Heart left ventricle (tissue), 16 donors: ENCODE data around the gene FOXE3. TPM values are rescaled to one million over a fixed set of nuclear protein-coding genes. Genes with fewer than 3 reads are reported as not detected.

Source experiments
- ATAC-seq, 4 donors: fragments of 200-7000 bp; cut with Tn5 transposase; one replicate each; pipeline ENCODE4 v1.9.1; 2020 to 2022; ENCODE audit warnings: moderate library complexity in 4 of 4, mild to moderate bottlenecking in 3 of 4, moderate number of reproducible peaks in 1 of 4
- DNase-seq, 5 donors: peaks; one replicate each; pipeline ENCODE4 v3.0.0-alpha.2; 2020
- H3K27ac ChIP-seq, 12 donors: fragments of 200-600 bp; sonication (generic) in 4 of 12; one replicate each; pipeline versions ENCODE4 v1.5.0 to v1.8.0; 2016 to 2022; ENCODE audit warnings: mild to moderate bottlenecking in 2 of 12
- H3K27me3 ChIP-seq, 9 donors: fragments of 200-600 bp; sonication (generic) in 2 of 9; one replicate each; pipeline versions ENCODE4 v1.5.1 to v1.8.0; 2016 to 2022; ENCODE audit warnings: mild to moderate bottlenecking in 3 of 9
- H3K36me3 ChIP-seq, 9 donors: fragments of 200-600 bp; sonication (generic) in 2 of 9; one replicate each; pipeline versions ENCODE4 v1.5.0 to v1.8.0; 2018 to 2022; ENCODE audit warnings: mild to moderate bottlenecking in 2 of 9
- H3K4me1 ChIP-seq, 12 donors: fragments of 200-600 bp; sonication (generic) in 4 of 12; one replicate each; pipeline versions ENCODE4 v1.5.0 to v1.8.0; 2016 to 2022; ENCODE audit warnings: mild to moderate bottlenecking in 3 of 12
- H3K4me3 ChIP-seq, 12 donors: fragments of 200-600 bp; sonication (generic) in 4 of 12; one replicate each; pipeline versions ENCODE4 v1.5.0 to v1.8.0; 2017 to 2022; ENCODE audit warnings: mild to moderate bottlenecking in 9 of 12, moderate library complexity in 4 of 12
- H3K9me3 ChIP-seq, 12 donors: fragments of 200-600 bp; sonication (generic) in 4 of 12; one replicate each; pipeline versions ENCODE4 v1.5.0 to v1.8.0; 2016 to 2022; ENCODE audit warnings: mild to moderate bottlenecking in 1 of 12
- POLR2A ChIP-seq, 2 donors: fragments of 450-650 bp; IDR thresholded peaks; one replicate each; pipeline ENCODE4 v1.6.1; 2017; ENCODE audit warnings: antibody characterized with exemption in 2 of 2, mild to moderate bottlenecking in 2 of 2, moderate library complexity in 2 of 2
- WGBS, 4 donors: extraction: QIAGEN DNeasy Blood & Tissue Kit in 2 of 4; methylation state at CpG; one replicate each; pipeline versions ENCODE4 v1.1.5 to v1.1.7; 2013 to 2018; 5-methylcytosine and 5-hydroxymethylcytosine counted together
- intact Hi-C, 10 donors: fragments of 100-400 bp; cut with DNase I; formaldehyde crosslinking; loops; one replicate each; pipeline versions ENCODE4 v1.11.1 to v1.14.2; 2022
- polyA plus RNA-seq, 2 donors: library from polyadenylated mRNA; stranded (reverse); fragments of 200-250 nt; gene quantifications; one replicate each; pipeline ENCODE4 v1.2.3, GENCODE V29; 2013
- total RNA-seq, 9 donors: library from RNA; depleted of rRNA in 2 of 9; stranded (reverse); fragments of >200 nt in 2 of 9; fragmentation: NEBNext Ultra II Directional in 3 of 9; extraction: Animal tissue kit (Norgen Biotek cat#: 25700) in 3 of 9; gene quantifications; one replicate each; pipeline versions ENCODE4 v1.1.0 to v1.2.4, GENCODE V29; 2016 to 2023
- TF ChIP-seq, protein P1 (sequence below), 12 donors: fragments of 200-600 bp; sonication (generic) in 4 of 12; IDR thresholded peaks; one replicate each; pipeline versions ENCODE4 v1.5.0 to v1.8.0; 2018 to 2022; ENCODE audit warnings: antibody characterized with exemption in 12 of 12, mild to moderate bottlenecking in 5 of 12
- donor health status: ischemic (EF 13 %, LVEDD 7.1; RV severe dilation, severe dysfunction).
- donor health status: healthy with polysubstance abuse.
- donor health status: DM: no; HTN: yes; CAD: no.
- donor health status: DM: no; HTN: no; CAD: no.
- donor health status: ischemic (EF 25% LVEDD 6.9; RV normal size, moderate dysfunction).
- donor health status: ischemic (EF 25% LVEDD 5.7; RV mildly dilated, moderate dysfunction).
- donor health status: healthy.
- donor health status: DM: yes; HTN: yes; CAD: no.
- donor health status: ischemic (EF 35%, LVEDD 5.7; RV mildly dilated, moderate dysfunction).
- donor health status: nonischemic (EF 11% LVEDD 7.7; RV severe dilation, severe dysfunction).
- donor health status: DM: yes; HTN: yes; CAD: no.
- donor health status: PGD.
- donor health status: ischemic (EF 29% LVEDD 5.4; RV normal size, mild dysfunction).
- donor health status: nonischemic (EF 23%, LVEDD 6.1; RV moderate dilation, normal function).

The FOXE3 gene
- total and polyA plus RNA-seq, 11 donors: not detected

- Histone ChIP-seq H3K36me3 (no peaks in the 10 kb centered on the region), H3K27ac (no peak overlapping the region), H3K4me3 (no peak overlapping the region), H3K9me3 (no peaks in the 10 kb centered on the region), H3K4me1 (no peaks in the 10 kb centered on the region), H3K27me3 (peaks cover 0 to 40% (median under 1%) of the 10 kb centered on the region in 9 donors)
- TF ChIP-seq, protein P1, sequence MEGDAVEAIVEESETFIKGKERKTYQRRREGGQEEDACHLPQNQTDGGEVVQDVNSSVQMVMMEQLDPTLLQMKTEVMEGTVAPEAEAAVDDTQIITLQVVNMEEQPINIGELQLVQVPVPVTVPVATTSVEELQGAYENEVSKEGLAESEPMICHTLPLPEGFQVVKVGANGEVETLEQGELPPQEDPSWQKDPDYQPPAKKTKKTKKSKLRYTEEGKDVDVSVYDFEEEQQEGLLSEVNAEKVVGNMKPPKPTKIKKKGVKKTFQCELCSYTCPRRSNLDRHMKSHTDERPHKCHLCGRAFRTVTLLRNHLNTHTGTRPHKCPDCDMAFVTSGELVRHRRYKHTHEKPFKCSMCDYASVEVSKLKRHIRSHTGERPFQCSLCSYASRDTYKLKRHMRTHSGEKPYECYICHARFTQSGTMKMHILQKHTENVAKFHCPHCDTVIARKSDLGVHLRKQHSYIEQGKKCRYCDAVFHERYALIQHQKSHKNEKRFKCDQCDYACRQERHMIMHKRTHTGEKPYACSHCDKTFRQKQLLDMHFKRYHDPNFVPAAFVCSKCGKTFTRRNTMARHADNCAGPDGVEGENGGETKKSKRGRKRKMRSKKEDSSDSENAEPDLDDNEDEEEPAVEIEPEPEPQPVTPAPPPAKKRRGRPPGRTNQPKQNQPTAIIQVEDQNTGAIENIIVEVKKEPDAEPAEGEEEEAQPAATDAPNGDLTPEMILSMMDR (IDR thresholded peaks at IDR 0.05): no peak
- no peak for TF ChIP-seq POLR2A (IDR thresholded peaks at IDR 0.05)
- 78 to 96% (median 95%) methylated on average over 6 of the region's 6 CpGs for WGBS, 4 donors
- intact Hi-C loops: no loop called here
- DNase-seq (no peak), ATAC-seq (no peak)
Measured at GRCh38 chr1:47396671-47397196, 19.4 kb upstream of the FOXE3 start.

- Histone ChIP-seq H3K4me1 (no peaks in the 10 kb centered on the region), H3K4me3 (no peak overlapping the region), H3K27me3 (peaks cover 0 to 50% (median 7%) of the 10 kb centered on the region in 9 donors), H3K36me3 (no peaks in the 10 kb centered on the region), H3K27ac (no peak overlapping the region), H3K9me3 (no peaks in the 10 kb centered on the region)
- intact Hi-C loops: no loop called here
- no peak for TF ChIP-seq POLR2A (IDR thresholded peaks at IDR 0.05)
- TF ChIP-seq, protein P1 (IDR thresholded peaks at IDR 0.05): no peak
- no peak for DNase-seq
- no peak for ATAC-seq
- WGBS, 4 donors: 87 to 98% (median 94%) methylated on average over 4 of the region's 4 CpGs
Measured at GRCh38 chr1:47399138-47399845, 16.8 kb upstream of the FOXE3 start.

DNA sequence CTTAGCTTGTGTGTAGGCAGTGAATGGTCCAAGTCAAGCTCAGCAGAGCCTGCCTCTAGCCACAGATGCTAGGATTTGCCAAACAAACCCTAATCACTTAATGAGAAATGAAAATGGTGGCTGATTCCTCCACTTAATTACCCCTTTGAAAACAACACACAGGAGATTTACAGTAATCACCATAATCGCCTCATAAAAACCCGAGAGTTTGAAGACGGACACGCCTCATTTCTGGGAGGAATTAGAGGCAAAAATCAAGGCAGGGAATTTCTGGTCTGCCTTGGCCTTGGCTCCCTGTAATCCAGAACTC lies 16.3 kb upstream of the FOXE3 start:
- no peak for ATAC-seq
- Histone ChIP-seq H3K4me3 (no peak overlapping the region), H3K4me1 (no peaks in the 10 kb centered on the region), H3K36me3 (no peaks in the 10 kb centered on the region), H3K27ac (no peak overlapping the region), H3K9me3 (no peaks in the 10 kb centered on the region), H3K27me3 (peaks cover 0 to 51% (median 7%) of the 10 kb centered on the region in 9 donors)
- no peak for DNase-seq
- intact Hi-C loops: no loop called here
- WGBS, 4 donors: 91 to 96% (median 95%) methylated on average over 4 of the region's 4 CpGs
- TF ChIP-seq POLR2A (IDR thresholded peaks at IDR 0.05): no peak
- TF ChIP-seq, protein P1 (IDR thresholded peaks at IDR 0.05): no peak

- DNase-seq (no peak), ATAC-seq (no peak)
- intact Hi-C loops: no loop called here
- Histone ChIP-seq H3K27me3 (peaks cover 0 to 49% (median 7%) of the 10 kb centered on the region in 9 donors), H3K4me1 (no peaks in the 10 kb centered on the region), H3K4me3 (no peak overlapping the region), H3K36me3 (no peaks in the 10 kb centered on the region), H3K27ac (no peak overlapping the region), H3K9me3 (no peaks in the 10 kb centered on the region)
- TF ChIP-seq, protein P1 (IDR thresholded peaks at IDR 0.05): no peak
- TF ChIP-seq POLR2A (IDR thresholded peaks at IDR 0.05): no peak
- WGBS, 4 donors: 61 to 77% (median 63%) methylated on average over 4 of the region's 4 CpGs
Measured at GRCh38 chr1:47401761-47402160, 14.3 kb upstream of the FOXE3 start.
